ENCODE data around the gene ARAP1. TPM values are rescaled to one million over a fixed set of nuclear protein-coding genes. Genes with fewer than 3 reads are reported as not detected.

The ARAP1 gene
- total and polyA plus RNA-seq, 2 of the 8 experiments (the other 6 are each of a cell fraction or from before 2014, with no cell fraction given), result 25.7 to 61.6 TPM

- no peak for TF ChIP-seq CHD7 (IDR thresholded peaks at IDR 0.05; ENCODE audit: insufficient replicate concordance, low read length)
- TF ChIP-seq CTBP2 (IDR thresholded peaks at IDR 0.05; ENCODE audit: borderline replicate concordance, insufficient read depth, insufficient read length, low read length), result no peak
- no peak for TF ChIP-seq KDM4A (IDR thresholded peaks at IDR 0.05; ENCODE audit: low read depth, low read length, severe bottlenecking)
- TF ChIP-seq JUND (IDR thresholded peaks at IDR 0.05; ENCODE audit: low read length), result no peak
- no peak for TF ChIP-seq POLR2AphosphoS5 (IDR thresholded peaks at IDR 0.05; ENCODE audit: low read depth, low read length)
- TF ChIP-seq ASH2L (IDR thresholded peaks at IDR 0.05; ENCODE audit: low read length), result no peak
- no peak for TF ChIP-seq GABPA (IDR thresholded peaks at IDR 0.05; ENCODE audit: borderline replicate concordance, insufficient read depth, low read length)
- TF ChIP-seq TCF12 (IDR thresholded peaks at IDR 0.05; ENCODE audit: low read depth, low read length), result no peak
Measured at GRCh38 chr11:72647882-72648281, 104.3 kb downstream of the ARAP1 start (continued).

All from H1 (cell line).